GM19468 (cell line): ENCODE results near the gene HOXB2.

Source experiments
- ATAC-seq: cut with Tn5 transposase; IDR thresholded peaks from one replicate; pipeline ENCODE4 v1.9.1; 2021; ENCODE audit warnings: mild to moderate bottlenecking, moderate library complexity, moderate number of reproducible peaks; ENCODE audit not compliant: unreplicated experiment; ENCODE audit errors: extremely low read depth

The HOXB2 gene

DNA sequence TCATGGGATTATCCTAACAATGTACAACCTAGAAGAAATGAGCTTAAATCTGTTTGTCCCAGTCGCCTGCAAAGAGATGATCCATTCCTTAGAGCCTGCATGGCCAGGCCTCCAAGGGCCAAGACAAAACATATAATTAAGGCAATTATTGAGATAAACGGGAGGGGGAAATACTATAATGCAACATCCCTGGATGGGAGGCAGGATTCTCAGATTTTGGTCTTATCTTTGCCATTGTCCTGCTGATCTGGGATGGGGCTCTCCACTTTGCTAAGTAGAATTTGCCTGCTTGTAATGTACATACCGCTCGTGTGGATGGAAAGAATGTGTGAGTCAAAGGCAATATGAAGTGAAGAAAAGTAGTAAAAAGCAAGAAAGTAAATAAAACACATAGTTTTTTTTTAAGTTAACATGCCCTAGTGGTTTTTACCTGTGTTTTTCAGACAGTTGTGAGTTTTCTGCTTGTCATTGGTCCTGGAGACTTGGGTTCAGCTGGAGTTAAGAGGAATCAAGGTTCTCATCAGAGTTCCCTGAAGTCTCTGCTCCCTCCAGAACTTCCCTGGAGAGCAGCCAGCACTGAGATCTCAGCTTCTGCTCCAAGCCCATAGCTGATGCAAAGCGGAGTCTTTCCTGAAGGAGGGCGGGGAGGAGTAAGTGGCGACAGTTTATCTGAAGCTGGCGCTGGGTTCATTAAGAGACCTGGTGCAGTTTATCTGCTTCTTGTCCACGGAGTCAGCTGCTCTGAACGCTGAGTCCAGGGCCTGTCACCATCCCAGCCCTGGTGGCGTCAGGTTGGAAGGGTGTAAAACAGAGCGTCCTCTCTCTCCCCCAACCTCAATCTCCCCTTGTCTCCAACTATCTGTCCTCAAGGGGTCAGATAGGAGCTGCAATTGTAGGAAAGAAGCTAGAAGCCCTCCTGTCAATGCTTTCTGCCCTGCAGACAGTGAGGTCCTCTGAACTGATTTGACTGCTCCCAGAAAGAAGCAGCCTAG is 44.2 kb downstream of the HOXB2 start:
- no peak for ATAC-seq

GRCh38 chr17:48499735-48500434 is 45.0 kb downstream of the HOXB2 start:
- no peak for ATAC-seq

GRCh38 chr17:48499248-48499647 is 45.7 kb downstream of the HOXB2 start:
- ATAC-seq, result no peak

- ATAC-seq, result no peak
These were observed 46.6 kb downstream of the HOXB2 start for GRCh38 chr17:48498164-48498850.

DNA sequence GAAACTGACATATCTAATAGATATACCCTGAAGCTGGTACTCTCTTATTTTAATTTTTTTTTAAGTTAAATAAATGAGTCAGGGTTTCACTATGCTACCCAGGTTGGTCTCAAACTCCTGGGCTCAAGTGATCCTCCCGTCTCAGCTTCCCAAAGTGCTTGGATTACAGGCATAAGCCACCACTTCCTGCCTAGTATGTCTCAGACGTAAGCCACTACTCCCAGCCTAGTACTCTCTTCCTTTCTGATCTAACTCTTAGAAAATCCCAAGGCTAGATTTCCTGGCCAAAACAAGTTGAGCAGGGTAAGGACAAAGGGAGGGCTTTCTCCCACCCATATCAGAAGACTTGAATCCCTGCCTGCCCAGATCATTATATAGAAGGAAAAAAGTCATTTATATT is 47.8 kb downstream of the HOXB2 start:
- no peak for ATAC-seq

GRCh38 chr17:48494335-48494734 is 50.6 kb downstream of the HOXB2 start:
- no peak for ATAC-seq
